ENCODE data around the gene LMOD3. TPM values are rescaled to one million over a fixed set of nuclear protein-coding genes. Genes with fewer than 3 reads are reported as not detected.

The LMOD3 gene
- total RNA-seq, 1 experiment from 2014 or later = not detected

DNA sequence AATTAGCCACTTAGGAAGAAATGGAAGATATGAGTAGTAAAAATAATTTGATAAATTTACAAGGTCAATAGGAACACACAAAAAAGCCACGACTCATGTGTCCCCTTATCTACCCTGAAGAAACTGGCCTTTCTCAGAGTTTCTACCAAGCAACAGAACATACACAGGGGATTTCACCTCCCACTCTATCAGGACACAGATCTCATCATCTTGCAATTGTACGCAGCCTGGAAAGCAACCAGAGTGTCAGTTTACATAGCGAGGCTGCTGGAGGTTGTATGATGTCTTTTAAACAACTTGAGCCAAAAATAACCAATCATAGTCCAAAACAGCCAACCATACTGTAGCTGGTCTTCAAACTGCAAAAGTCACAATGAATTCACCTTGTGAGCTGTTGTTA lies 19.7 kb upstream of the LMOD3 start:
- Histone ChIP-seq H3K27me3 (ENCODE audit: control insufficient read depth, insufficient read depth, low read length) (no peaks in the 10 kb centered on the region), H3K4me3 (ENCODE audit: low read depth in 2 of 2, low read length in 2 of 2) (no peak overlapping the region), H3K36me3 (ENCODE audit: control insufficient read depth, insufficient read depth, low read length) (no peaks in the 10 kb centered on the region), H3K4me1 (ENCODE audit: control insufficient read depth, insufficient read depth, low read length) (no peaks in the 10 kb centered on the region), H3K27ac (ENCODE audit: low read length) (no peak overlapping the region), H3K9me3 (ENCODE audit: control insufficient read depth, insufficient read depth, low read depth, low read length) (no peaks in the 10 kb centered on the region)
- POLR2A ChIA-PET = no interaction called here
- TF ChIP-seq, protein P1, sequence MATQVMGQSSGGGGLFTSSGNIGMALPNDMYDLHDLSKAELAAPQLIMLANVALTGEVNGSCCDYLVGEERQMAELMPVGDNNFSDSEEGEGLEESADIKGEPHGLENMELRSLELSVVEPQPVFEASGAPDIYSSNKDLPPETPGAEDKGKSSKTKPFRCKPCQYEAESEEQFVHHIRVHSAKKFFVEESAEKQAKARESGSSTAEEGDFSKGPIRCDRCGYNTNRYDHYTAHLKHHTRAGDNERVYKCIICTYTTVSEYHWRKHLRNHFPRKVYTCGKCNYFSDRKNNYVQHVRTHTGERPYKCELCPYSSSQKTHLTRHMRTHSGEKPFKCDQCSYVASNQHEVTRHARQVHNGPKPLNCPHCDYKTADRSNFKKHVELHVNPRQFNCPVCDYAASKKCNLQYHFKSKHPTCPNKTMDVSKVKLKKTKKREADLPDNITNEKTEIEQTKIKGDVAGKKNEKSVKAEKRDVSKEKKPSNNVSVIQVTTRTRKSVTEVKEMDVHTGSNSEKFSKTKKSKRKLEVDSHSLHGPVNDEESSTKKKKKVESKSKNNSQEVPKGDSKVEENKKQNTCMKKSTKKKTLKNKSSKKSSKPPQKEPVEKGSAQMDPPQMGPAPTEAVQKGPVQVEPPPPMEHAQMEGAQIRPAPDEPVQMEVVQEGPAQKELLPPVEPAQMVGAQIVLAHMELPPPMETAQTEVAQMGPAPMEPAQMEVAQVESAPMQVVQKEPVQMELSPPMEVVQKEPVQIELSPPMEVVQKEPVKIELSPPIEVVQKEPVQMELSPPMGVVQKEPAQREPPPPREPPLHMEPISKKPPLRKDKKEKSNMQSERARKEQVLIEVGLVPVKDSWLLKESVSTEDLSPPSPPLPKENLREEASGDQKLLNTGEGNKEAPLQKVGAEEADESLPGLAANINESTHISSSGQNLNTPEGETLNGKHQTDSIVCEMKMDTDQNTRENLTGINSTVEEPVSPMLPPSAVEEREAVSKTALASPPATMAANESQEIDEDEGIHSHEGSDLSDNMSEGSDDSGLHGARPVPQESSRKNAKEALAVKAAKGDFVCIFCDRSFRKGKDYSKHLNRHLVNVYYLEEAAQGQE (IDR thresholded peaks at IDR 0.05; ENCODE audit: insufficient read depth in 1 of 2, low read depth in 2 of 2, low read length in 1 of 2) = no peak
- in situ Hi-C loops (cut with HindIII; ENCODE audit: low pct_unique_long_range_greater_than_20kb, low sequenced_read_pairs) = no loop called here
- DNase-seq (ENCODE audit: low read depth, low spot score) = no peak
- intact Hi-C loops (cut with micrococcal nuclease; ENCODE audit: unreplicated experiment) = no loop called here
- CTCF ChIA-PET = no interaction called here
- no peak for ATAC-seq
- no TSS peak for BruUV-seq (replicated peaks)

DNA sequence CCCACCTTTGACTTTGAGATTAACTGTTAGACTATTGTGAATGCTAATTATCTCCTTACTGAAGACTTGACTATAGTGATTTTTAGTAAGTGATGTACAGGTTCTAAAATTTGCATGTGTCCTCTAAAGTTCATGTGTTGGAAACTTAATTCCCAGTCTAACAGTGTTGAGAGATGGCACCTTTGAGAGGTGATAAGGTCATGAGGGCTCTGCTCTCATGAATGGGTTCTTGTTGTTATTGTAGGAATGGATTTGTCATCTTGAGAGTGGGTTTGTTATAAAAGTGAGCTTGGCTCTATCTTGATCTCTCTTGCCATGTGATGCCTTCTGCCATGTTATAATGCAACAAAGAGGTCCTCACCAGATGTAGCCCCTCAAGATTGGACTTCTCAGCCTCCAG lies 18.9 kb upstream of the LMOD3 start:
- Histone ChIP-seq H3K4me1 (ENCODE audit: control insufficient read depth, insufficient read depth, low read length) (no peaks in the 10 kb centered on the region), H3K4me3 (ENCODE audit: low read depth in 2 of 2, low read length in 2 of 2) (no peak overlapping the region), H3K9me3 (ENCODE audit: control insufficient read depth, insufficient read depth, low read depth, low read length) (no peaks in the 10 kb centered on the region), H3K36me3 (ENCODE audit: control insufficient read depth, insufficient read depth, low read length) (no peaks in the 10 kb centered on the region), H3K27ac (ENCODE audit: low read length) (no peak overlapping the region), H3K27me3 (ENCODE audit: control insufficient read depth, insufficient read depth, low read length) (no peaks in the 10 kb centered on the region)
- CTCF ChIA-PET = interaction anchor here (0.6 kb wide), 1 partner anchor 550 kb away, joined by 5 read pairs; no protein-coding TSS in a partner anchor
- ATAC-seq (no peak), DNase-seq (ENCODE audit: low read depth, low spot score) (no peak)
- POLR2A ChIA-PET = no interaction called here
- intact Hi-C loops (cut with micrococcal nuclease; ENCODE audit: unreplicated experiment) = no loop called here
- in situ Hi-C loops (cut with HindIII; ENCODE audit: low pct_unique_long_range_greater_than_20kb, low sequenced_read_pairs) = no loop called here
- no peak for TF ChIP-seq SIN3A (IDR thresholded peaks at IDR 0.05; ENCODE audit: borderline replicate concordance, insufficient read depth, low read depth, low read length)
- no peak for TF ChIP-seq TCF7L2 (IDR thresholded peaks at IDR 0.05; ENCODE audit: low read depth, low read length)
- TF ChIP-seq, protein P1 (IDR thresholded peaks at IDR 0.05; ENCODE audit: insufficient read depth in 1 of 2, low read depth in 2 of 2, low read length in 1 of 2) = no peak
- no peak for TF ChIP-seq POLR2AphosphoS5 (IDR thresholded peaks at IDR 0.05; ENCODE audit: low read depth, low read length)
- TF ChIP-seq, protein P2, sequence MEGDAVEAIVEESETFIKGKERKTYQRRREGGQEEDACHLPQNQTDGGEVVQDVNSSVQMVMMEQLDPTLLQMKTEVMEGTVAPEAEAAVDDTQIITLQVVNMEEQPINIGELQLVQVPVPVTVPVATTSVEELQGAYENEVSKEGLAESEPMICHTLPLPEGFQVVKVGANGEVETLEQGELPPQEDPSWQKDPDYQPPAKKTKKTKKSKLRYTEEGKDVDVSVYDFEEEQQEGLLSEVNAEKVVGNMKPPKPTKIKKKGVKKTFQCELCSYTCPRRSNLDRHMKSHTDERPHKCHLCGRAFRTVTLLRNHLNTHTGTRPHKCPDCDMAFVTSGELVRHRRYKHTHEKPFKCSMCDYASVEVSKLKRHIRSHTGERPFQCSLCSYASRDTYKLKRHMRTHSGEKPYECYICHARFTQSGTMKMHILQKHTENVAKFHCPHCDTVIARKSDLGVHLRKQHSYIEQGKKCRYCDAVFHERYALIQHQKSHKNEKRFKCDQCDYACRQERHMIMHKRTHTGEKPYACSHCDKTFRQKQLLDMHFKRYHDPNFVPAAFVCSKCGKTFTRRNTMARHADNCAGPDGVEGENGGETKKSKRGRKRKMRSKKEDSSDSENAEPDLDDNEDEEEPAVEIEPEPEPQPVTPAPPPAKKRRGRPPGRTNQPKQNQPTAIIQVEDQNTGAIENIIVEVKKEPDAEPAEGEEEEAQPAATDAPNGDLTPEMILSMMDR (IDR thresholded peaks at IDR 0.05) = no peak
- BruUV-seq (replicated peaks) = no TSS peak
